NCI-H748 treated with DMSO at 0.1 percent for 48 hours (cell line): ENCODE results near the gene IL16.

Source experiments
- DNase-seq: peaks from one replicate; lab custom pipeline; 2025; lab: John Stamatoyannopoulos, UW

IL16 gene

DNA sequence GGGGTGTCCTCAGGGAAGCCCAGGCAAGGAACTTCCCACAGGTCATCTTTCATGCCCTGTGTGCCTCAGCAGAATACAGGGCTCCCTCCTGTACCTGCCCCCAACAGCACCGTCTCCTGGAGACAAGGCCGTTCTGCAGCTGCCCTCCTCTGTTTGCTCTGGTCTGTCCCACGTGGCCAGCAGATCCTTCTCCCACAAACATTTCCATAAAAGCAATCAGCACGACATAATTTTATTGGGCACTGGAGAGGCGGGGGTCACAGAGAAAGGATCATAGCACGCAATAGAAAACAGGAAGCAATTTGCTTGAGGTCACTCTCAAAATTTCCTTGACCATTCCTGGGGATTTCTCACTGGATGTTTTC lies 97.8 kb downstream of the IL16 start:
- peak; percentile 9 for DNase-seq

DNA sequence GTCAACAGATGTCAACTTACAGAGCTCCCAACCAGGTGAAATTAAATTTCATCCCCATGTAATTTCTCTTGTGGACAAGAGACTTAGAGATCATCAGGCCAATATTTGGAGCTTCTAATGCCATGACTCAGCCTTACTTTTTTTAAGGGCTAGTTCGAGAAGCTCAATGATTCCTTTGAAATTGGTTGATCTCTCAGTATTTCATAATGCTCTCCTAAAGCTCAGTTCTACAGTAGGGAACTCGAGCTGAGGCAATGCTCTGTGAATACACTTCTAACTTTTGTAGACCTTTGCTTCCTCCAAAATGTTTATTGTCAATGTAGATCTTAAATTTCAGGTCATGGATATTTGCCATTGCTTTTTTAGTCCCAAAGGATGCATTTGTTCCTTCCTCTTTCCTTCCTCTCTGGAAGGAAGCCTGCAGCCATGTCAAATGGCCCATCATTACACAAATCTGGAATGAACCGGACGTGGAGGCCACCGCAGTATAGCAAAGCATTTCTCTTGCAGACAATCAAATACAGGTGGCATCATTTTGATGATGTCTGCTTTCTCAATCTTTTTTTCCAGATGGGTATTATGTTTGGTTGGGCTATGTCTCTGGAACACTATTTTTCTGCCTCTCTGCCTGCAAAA lies 98.9 kb downstream of the IL16 start:
- DNase-seq: no peak

DNA sequence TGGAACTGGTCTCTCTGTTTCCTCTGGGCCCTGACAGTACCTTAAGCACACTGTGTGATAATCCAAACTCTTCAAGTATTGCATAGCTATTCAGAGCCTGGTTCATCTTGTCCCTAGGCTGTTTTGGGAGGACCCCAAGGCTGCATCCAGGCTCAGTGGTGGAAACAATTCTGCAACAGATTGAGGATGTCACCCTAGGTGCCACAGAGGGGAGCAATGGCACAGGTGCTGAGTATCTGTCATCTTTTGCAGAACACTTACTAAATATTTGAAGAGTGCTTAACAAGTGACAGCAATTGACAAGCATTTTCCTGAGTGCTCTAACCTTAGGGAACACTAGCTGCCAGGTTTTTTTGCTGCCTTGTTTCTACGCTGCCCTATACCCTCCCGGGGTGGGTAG lies 99.5 kb downstream of the IL16 start:
- no peak for DNase-seq

DNA sequence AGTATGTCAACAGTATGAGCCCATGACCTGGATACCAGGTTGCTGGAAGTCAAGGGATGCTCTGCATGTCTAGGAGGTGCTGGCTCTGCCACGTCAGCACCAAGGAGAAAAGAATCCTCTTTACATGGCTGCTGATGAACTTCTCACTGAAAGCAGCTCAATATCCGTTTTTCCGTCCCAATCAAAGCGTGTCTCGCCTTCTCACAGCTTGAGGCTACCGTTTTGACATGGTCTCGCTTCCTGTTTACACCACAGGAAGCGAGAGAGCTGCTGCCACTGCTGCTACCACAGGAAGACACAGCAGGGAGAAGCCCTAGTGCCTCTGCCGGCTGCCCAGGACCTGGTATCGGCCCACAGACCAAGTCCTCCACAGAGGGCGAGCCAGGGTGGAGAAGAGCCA lies 100.0 kb downstream of the IL16 start:
- no peak for DNase-seq

DNA sequence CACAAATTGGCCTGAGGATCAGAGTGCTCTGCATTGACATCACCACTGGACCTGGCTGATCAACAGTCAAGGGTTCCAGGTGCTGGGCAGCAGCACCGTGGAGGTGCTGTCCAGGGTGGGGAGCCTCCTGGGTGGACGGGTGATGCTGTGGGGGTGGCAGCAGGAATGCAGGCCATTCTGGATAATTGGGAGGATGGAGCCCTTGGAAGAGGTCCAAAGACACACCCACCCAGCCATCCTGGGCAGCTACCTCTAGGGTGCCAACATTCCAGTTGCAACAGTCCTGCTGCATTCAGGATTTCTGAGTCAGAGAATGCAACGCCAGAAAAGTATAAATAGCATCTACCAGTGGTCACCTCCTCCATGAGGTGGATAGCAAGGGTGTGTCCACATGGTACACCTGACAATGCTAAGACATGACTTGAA lies 100.5 kb downstream of the IL16 start:
- DNase-seq: no peak

DNA sequence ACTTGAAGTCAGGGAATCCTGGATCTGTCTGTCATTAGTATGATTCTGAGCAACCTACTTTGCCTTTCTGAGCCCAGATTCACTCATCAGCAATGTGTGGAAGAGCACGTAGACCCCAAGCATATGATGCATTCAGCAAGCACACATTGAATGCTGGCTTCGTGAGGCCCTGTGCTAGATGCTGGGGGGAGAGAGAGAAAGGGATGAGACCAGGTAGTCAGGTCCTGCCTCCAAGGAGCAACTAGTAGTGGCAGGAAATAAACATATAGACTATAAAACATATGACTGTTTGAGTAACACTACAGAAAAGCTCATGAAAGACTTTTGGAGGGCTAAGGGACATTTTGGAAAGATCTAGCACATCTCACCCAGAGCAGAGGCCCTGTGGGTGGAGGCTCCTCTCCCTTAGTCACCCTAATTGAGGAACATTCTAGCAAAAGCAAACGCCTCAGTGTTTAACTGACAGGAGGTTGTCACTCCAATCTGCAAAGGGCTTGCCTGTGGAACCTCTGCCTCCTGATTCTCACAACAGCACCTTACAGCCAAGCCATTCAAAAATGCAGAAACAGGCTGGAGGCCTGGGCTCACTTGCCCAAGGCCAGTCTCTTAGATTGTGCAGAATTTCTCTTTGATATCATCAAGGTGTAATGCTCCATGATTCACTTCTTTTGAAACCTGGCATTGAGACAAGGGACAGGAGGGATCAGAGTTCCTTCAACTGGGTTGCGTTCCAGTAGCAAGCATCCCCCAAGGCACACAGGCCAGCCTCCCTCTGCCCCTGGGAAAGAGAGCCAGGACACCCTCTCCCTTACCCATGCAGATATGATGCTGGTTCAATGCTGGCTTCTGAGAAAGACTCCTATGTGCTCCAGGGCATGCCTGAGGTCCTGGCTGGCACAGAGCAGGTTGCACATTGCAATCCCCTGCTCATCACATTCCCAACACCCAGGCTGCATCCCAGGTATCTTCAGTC lies 101.2 kb downstream of the IL16 start:
- DNase-seq: no peak

DNA sequence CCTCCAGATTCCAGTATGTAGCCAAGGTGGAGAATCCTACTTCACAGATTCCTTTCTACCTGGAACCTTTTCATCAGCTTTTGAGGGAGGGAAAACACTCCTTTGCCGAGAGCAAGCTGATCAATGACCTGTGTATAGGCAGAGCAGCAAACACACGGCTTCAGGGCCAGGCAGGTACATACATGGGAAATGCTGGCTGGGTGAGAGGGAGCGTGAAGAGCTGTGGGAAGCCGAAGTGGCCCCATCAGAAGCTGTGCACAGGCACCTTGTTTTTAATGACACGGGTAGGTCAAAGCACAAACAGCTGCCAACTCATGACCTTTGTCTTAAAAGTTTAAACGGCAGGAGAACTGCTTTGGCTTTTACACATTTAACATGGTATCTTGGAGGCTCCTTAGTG lies 101.9 kb downstream of the IL16 start:
- DNase-seq: no peak

DNA sequence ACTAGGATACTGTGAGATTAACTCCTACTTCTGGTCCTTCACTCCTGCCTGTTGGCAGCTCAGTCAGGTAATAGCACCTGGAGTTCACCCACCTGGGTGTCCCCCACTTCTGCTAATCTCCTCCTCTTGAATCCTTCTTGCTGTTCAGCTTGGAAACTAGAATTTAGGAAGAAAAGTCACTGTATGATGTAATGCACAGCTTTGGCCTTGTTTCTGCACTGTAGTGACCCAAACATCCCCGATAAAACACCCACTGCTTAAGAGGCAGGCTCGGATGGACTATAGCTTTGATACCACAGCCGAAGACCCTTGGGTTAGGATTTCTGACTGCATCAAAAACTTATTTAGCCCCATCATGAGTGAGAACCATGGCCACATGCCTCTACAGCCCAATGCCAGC lies 102.5 kb downstream of the IL16 start:
- DNase-seq: no peak

DNA sequence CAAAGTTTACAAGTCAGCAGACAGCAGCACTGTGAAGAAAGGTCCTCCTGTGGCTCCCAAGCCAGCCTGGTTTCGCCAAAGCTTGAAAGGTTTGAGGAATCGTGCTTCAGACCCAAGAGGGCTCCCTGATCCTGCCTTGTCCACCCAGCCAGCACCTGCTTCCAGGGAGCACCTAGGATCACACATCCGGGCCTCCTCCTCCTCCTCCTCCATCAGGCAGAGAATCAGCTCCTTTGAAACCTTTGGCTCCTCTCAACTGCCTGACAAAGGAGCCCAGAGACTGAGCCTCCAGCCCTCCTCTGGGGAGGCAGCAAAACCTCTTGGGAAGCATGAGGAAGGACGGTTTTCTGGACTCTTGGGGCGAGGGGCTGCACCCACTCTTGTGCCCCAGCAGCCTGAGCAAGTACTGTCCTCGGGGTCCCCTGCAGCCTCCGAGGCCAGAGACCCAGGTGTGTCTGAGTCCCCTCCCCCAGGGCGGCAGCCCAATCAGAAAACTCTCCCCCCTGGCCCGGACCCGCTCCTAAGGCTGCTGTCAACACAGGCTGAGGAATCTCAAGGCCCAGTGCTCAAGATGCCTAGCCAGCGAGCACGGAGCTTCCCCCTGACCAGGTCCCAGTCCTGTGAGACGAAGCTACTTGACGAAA lies 103.1 kb downstream of the IL16 start:
- no peak for DNase-seq

DNA sequence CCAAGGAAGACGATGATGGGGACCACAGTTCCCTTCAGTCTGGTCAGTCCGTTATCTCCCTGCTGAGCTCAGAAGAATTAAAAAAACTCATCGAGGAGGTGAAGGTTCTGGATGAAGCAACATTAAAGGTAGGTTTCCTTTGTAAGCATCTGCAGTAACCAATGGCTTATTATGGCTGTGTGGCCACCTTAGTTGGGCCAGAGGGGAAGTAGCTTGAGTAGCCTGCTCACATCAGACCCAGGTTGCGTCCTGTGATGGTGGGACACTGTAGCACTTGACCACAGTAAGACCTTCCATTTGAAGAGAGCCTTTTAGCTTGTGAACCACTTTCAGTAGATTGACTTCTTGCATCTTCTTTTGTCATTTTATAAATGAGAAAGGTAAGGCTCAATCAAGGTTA lies 104.7 kb downstream of the IL16 start:
- no peak for DNase-seq

DNA sequence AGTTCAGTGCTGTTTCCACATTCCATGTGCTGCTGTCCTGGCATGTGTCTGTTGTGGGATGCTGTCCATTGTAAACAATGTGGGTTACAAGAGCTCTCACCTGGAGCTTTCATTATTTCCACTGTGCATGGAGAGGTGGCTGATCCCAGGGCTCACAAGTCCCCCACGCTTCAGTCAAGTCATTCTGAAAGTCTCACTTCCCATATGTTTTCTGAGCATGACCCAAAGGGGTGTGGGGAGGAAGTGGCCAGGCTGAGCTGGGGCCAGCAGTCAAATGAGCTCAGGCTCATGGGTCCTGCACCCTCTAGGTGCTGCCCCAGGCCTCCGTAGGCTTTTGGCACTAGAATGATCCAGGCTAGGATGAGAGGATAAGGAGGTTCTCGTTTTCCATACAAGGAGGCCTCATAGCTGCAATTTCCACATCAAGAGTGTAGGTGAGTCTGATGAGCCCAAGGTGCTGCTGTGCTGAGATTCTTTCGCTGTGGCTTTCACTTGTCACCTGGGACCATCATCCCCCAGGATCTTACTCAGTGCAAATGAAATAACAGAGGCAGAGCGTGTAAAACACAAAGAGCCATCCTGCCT lies 105.2 kb downstream of the IL16 start:
- no peak for DNase-seq

DNA sequence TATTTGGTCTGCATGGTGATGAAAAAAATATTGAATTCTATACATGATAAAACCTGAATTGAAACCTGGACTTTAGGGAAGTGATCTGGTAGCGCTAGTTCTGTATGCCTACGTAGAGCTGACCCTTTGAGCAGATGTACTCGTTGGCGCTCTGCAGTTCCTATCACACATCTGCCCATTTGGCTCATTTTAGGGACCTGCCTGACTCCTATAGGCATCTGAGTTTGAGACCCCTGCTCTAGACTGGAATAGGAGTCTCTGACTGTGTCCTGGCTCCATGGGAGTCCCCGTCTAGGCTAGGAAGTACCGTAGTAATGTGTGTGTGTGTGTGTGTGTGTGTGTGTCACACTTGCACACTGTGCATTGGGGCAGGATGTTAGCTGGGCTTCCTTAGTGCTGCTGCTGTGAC lies 106.0 kb downstream of the IL16 start:
- DNase-seq: no peak

DNA sequence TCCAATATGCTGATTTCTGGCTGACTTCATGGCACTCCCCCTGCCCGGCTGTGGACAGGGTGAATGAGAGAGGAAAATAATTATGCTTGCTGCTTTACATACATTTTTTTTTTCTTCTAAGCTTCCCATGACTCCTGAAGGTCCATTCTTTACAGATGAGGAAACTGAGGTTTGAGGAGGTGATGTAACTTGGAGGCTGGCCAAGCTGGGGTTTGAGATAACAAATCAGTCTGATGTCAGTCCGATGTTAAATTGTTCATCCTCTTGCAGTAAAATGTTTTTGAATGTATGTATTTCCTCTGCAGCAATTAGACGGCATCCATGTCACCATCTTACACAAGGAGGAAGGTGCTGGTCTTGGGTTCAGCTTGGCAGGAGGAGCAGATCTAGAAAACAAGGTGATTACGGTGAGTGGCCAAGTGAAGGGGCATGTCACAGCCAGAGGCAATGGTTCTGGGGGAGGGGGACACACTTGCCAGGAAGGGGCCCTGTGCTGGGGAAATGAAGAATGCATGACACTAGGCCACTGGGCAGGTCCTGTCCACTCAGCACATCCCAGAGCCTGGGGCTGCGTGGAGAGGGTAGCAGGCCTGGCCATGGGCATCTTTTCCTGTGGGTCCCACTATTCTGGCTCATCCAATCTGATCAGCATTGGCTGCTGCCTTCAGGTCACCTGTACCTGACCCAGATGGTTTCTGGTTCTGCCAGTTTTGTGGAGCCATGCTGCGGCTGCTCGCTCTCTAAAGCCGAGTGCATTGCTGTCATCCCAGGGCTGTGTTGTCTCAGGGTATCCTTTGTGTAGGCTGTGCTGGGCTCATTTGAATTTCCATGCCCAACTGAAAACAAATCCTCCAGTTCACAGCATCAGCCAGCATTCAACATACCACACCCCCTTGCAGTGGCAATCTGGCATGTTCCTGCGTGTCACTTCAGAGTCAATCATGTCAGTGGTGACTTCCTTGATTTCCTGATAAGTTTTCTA lies 106.9 kb downstream of the IL16 start:
- no peak for DNase-seq

DNA sequence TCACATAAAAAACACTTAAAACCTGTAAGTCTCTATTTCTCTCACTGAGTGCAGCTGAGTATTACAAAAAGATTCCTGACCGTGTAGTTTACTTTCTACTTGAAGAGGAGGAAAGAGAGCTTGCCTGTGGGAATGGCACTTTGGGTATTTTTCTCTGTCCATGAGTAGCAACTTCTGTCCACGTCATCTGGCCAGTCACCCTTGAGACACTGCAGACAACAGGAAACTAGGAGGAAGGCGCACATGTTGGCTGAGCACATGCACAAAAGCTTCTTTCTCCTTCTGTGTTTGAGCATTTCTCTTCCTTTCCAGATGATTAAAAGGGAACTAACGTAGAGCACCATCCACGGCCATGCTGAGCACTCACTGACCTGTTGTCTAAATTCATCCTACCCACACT lies 107.5 kb downstream of the IL16 start:
- no peak for DNase-seq

DNA sequence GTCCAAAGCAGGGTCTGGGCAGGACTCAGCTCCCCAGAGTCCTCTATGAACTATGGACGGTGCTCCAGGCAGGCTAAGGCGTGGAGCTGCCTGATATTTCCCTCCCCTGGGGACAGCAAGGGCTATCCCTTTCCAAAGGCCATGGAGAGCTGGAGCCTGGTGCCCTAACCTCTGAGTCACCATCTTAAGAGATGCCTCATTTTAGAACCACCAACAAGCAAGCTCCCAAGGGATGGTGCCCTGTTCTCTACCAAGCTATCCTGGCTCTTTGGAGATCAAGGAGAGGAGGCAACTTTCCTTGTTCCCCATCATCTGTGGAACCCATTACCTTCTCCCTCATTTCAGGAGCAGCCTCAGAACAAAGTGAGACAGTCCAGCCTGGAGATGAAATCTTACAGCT lies 111.6 kb downstream of the IL16 start:
- DNase-seq: no peak

DNA sequence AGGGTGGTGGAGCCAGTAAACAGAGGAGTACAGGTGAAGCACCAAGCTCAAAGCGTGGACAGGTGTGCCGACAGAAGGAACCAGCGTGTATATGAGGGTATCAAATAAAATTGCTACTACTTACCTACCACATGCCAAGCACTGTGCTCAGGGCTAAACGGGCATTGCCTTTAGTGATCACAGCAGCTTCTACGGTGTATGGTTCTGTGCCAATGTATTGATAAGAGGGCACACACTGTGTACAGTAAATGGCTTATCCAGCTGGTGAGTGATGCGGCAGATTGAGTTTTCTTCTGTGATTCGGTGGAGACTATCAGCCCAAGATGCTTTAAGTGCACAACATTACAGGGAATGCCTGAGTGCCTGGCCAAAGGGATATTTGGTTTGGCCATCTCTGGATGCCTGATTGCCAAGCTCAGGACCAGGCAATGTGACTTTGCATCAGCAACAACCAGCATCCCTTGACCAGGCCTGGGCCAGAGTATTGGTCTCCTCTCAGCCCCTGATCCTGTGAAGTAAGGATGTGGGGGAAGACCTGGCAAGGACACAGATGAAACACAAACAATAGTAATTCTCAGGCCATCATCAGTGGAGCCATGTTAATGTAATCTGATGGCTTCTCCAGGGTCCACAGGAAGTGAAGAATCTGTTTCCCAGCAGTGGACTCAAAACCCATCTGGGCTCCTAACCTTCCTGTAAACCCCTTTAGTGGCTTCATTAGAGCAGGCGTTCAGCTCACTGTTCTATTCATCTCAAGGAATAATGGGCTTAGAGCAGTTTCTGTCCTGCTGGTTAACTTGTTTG lies 113.2 kb downstream of the IL16 start:
- no peak for DNase-seq

DNA sequence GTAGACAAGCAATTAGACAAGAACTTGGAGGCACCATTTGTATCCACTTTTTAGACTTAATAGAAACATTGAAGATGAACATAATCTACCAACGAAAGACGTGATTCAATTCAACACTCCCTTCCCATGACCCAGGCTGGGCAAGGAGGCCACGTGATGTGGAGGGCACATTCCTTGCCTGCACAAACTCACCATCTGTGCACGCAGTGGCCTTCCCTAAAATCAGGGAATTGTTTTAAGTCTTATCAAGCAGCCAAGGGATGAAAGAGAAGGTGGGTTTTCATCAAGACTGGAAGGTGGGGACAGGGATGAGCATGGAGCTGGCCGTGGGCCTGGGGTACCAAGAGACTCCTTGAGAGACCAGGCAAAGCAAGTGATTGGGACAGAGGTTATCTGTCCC lies 113.8 kb downstream of the IL16 start:
- no peak for DNase-seq

DNA sequence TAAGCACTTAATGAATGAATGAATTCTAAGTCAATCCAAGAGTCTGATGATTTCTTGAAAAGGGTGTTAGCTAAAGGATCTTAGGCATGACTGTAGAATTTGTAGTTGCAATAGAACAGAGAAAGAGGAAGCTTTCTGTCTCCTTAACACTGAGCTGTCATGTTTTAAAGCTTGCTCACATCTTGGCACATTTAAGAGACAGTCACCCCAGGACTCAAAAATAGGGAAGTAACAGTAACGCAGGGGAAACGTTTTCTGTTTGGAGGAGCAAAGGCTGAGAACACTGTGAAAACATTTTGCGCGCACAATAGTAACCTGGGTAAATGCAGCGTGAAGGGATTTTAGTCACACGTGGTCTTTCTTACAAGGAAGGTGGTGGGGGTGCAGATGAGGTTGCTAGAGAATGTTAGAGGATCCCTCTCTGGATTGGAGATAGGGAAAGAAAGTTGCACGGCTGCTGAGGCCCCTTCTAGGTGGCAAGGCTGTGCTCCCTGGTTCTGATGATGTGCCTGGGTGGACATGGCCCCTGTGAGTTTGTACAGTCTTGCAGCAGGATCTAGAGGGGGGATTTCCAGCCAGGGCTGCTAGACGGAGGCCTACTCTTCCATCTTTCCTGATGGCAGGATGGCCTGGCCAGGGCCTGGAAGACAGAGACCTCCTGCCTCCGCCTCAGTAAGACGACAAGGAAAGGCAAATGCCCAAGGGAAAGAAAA lies 115.2 kb downstream of the IL16 start:
- no peak for DNase-seq

DNA sequence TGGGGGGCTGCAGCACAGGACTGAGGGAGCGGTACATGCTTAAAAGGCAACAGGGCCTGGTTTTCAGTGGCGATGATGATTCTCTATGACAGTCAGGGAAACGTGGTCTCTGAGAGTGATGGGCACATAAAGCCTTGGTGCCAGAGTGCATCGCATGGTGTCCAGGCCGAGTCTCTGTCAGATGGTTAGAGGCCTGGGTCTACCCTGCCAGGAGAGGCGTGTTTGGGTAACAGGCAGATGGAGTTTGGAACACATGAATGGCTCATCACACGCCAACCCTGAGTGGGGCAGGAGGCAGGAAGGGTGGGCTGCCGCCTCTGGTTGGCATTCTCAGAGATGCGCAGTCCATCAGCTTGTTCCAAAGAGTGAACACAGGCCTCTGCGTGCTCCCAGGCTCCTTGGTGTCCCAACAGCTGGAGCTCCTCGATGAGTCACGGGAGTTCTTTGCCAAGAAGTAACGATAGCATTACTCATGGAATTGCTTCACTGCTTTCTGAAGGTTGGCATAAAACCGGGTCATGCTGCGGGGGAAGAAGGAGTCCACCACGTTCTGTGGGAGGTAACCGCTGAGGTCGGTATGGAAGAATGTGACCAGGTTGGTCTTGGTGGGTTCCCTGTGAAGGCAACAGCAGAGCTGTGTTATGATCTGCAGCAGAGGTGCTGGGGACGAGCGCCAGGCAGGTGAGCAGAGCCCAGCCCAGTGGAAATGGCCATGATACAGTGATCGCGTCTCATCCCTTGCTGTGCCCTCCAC lies 116.3 kb downstream of the IL16 start:
- no peak for DNase-seq
